Coronary artery (tissue), 2 donors: ENCODE measurements around the gene IP6K1.

Source experiments
- DNase-seq: peaks from one replicate; pipeline ENCODE4 v3.0.0-alpha.2; 2017; ENCODE audit warnings: low spot score
- H3K27ac ChIP-seq, 2 donors: fragments of 200-600 bp; sonication (generic); one replicate each; pipeline ENCODE4 v1.5.1; 2016 to 2019
- H3K4me3 ChIP-seq: fragments of 200-600 bp; sonication (generic); 2 replicates; pipeline ENCODE4 v1.5.1; 2016; ENCODE audit warnings: mild to moderate bottlenecking, moderate library complexity
- CTCF ChIP-seq: fragments of 200-600 bp; sonication (generic); IDR thresholded peaks from one replicate; pipeline ENCODE4 v1.5.1; 2019; ENCODE audit warnings: antibody characterized with exemption

Gene IP6K1

DNA sequence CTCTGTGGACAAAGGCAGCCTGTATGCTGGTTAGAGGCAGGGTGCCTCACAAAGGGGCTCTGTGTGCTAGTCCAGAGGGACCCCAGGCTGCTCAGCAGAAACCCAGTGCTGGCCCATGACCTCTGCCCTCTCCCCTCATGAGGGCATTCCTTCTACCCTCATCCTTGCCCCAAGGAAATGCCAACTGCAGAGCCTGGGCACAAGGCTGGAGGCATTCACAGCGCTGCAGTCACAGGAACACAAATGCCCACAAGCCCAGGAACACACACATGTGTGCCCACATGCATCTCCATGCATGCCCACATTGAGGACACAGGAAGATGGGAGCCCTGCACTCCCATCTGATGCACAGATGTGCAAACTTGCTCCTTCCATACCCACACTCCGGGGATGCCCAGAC is 20.5 kb upstream of the IP6K1 start:
- H3K27ac ChIP-seq: peak overlapping the region in 1 of 2 donors; percentile 98
- no peak for DNase-seq

DNA sequence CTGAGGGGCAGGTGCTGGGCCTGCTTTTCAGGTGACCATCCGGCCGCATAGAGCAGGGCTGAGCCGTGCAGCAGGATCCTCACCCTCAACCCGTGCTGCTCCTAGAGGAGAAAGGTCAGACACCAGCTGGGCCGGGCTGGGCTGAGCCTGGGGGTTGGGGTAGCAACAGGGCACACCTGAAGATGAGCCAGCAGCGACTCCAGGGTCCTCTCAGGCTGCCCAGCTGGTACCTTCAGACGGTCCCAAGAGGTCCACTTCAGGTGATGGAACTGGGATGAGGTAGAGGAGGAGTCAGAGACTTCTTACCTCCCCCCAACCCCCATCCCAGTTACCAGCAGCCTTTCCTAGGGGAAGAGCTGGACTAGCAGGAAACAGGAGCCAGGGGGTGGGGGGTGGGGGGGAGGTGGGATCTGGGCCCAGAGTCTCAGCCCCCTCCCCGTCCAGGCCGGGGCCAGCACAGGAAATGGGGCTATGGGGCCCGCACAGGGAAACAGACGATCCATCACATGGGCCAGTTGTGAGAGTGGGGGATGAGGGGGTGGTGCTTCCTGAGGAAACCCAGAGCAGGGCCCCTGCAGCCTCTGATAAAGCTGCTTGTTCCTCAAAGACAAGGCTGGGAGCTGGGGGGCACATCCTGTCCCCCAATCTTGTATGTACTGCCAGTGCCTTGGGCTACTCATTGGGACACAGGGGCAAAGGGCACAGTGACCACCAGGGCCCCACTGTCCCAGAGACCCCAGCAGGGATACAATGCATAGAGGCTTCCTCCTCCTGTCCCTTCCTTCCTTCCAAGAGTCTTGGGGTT is 19.8 kb upstream of the IP6K1 start:
- no peak for DNase-seq
- Histone ChIP-seq H3K27ac (peak overlapping the region; percentile 89 to 98), H3K4me3 (peak overlapping the region; percentile 26)
- TF ChIP-seq CTCF: no peak

More for the DNA sequence above, 20.5 kb upstream of the IP6K1 start:
- no peak for TF ChIP-seq CTCF
- H3K4me3 ChIP-seq: no peak overlapping the region

- TF ChIP-seq CTCF: no peak
- peak overlapping the region; percentile 93 for H3K4me3 ChIP-seq
- DNase-seq: peak; percentile 96
- peak overlapping the region; percentile 89 to 98 for H3K27ac ChIP-seq
Observed at GRCh38 chr3:49805367-49805782, 19.0 kb upstream of the IP6K1 start.

GRCh38 chr3:49804141-49805041 is 18.0 kb upstream of the IP6K1 start:
- H3K27ac ChIP-seq: peak overlapping the region; percentile 89 to 98
- TF ChIP-seq CTCF: no peak
- no peak for DNase-seq
- peak overlapping the region; percentile 93 for H3K4me3 ChIP-seq

DNA sequence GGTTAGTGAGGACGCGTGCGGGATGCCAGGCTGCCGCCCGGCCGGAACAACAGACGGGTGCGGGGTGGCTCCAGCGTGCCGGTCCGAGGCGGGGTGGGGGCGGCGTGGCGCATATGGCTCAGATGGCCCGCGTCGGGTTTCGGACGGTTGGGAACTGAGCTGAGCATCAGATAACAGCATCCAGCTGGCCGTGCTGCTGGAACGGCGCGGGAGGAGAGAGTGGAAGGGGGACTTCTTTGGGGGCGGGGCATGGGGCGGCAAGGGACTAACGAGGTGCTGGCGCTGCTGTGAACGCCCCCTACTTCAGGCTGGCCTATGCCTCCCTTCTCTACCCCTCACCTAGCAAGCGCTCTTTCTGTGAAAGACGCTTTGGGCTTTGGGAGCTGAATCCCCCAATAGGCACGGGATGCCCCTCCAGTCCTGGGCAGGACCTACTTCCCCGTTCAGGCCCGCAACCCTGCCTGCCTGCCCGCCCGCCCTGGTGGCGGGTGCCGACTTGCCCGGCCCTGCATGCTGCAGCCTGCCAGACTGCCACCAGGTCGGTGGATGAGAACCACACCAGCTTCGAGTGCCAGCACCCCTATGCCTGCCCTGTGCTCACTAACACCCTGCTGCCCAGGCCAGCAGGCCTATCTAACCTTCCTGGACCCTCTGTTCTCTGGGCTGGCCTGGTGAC is 17.3 kb upstream of the IP6K1 start:
- Histone ChIP-seq H3K4me3 (peak overlapping the region; percentile 93), H3K27ac (peak overlapping the region; percentile 89 to 98)
- no peak for TF ChIP-seq CTCF
- peak; percentile 86 for DNase-seq

DNA sequence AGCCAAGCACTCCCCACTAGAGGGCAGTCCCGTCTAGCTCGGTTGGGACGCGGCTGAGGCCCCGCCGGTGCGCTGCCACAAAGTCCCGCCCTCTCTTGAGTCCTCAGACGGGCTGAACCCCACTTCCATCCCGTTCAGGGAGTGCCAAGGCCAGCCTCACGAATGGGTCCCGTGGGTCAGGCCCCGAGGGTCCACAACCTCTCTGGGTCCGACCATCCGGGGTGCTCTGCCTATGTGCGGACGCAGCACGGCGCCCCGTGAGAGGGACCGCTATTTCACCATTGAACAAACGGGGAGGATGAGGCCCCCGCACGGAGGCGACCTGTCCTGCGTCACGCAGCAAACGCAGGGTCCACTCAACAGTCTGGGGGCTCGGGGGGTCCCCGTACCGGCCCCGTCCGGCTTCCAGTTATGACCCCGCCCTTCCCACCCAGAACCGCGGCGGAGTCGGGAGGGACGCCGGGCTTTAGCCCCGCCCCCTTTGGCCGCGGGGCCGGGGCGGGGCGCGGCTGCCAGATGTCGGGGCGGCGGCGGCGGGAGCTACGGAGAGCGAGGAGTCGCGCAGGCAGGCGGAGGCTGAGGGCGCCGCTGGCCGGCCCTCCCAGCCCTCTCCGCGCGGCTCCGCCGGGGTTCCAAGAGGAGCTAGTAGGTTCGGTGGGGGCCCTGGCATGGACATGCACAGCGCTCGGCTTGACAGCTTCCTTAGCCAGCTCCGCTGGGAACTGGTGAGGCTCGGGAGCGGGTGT is 16.6 kb upstream of the IP6K1 start, which contains the start of gene INKA1:
INKA1 (plus strand) TSS at position 543 of the 746 bp plus-strand sequence; CDS start at position 675, 132 bp downstream.
- Histone ChIP-seq H3K4me3 (peak within 1 kb of the TSS; percentile 93), H3K27ac (peak within 1 kb of the TSS; percentile 89 to 98)
- peak; percentile 90 for TF ChIP-seq CTCF
- peak; percentile 89 for DNase-seq
